Measurements from ENCODE around the gene KCNJ16.

The KCNJ16 gene

DNA sequence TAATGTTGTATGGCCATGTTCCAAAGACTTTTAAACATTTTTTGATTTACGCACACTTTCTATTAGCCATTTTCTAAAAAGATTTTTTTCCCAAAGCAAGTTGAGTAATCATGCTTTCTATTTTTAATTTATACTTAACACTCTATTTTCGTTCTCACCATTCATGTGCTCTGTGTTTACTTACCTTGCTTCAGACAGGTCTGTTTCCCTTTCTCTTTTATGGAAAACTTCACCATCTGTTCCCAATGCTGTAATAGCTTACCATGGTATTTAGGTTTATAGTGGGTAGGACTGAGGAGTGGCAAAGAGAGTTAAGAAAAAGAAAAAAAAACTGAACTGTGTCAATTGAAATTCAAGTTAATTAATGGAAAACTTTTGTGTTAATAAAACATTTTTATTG, 37.5 kb upstream of the KCNJ16 start:
- TF ChIP-seq, protein P1, sequence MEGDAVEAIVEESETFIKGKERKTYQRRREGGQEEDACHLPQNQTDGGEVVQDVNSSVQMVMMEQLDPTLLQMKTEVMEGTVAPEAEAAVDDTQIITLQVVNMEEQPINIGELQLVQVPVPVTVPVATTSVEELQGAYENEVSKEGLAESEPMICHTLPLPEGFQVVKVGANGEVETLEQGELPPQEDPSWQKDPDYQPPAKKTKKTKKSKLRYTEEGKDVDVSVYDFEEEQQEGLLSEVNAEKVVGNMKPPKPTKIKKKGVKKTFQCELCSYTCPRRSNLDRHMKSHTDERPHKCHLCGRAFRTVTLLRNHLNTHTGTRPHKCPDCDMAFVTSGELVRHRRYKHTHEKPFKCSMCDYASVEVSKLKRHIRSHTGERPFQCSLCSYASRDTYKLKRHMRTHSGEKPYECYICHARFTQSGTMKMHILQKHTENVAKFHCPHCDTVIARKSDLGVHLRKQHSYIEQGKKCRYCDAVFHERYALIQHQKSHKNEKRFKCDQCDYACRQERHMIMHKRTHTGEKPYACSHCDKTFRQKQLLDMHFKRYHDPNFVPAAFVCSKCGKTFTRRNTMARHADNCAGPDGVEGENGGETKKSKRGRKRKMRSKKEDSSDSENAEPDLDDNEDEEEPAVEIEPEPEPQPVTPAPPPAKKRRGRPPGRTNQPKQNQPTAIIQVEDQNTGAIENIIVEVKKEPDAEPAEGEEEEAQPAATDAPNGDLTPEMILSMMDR (IDR thresholded peaks at IDR 0.05): no peak

DNA sequence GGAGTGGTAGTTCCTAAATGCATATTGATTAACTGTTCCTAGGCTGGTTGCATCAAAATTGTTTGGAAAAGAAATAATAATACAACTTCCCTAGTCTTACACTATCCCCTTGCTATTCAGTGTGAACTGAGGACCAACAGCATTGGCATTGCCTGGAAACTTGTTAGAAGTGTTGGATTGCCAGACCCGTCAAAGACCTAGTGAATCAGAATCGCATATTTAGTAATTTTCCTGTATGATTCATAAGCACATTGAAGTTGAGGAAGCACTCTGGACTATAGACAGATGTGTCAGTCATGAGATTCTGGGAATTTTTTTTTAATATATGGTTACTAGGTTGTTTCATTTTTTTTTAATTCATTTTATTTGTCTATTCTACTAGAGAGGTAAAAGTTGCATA, 34.7 kb upstream of the KCNJ16 start:
- TF ChIP-seq, protein P1 (IDR thresholded peaks at IDR 0.05): no peak

DNA sequence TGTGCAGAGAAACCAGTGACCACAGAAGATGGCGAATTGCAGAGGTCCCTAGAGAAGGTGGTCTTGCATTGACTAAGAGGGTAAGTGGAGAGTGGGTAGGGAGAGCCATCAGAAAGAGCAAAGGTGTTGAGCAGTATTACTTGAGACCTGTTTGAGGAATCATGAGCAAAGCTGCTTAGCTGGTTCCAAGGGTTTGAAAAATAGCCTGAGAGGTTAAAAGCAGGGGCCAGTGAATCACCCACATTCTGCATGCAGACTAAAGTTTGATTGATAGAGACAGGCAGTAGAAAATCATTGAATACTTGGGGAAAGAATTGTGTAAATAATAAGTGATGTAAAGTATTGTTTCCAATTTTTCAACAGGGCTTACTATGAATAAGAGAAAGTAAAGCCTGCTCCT, 34.0 kb upstream of the KCNJ16 start:
- TF ChIP-seq, protein P1 (IDR thresholded peaks at IDR 0.05): no peak

DNA sequence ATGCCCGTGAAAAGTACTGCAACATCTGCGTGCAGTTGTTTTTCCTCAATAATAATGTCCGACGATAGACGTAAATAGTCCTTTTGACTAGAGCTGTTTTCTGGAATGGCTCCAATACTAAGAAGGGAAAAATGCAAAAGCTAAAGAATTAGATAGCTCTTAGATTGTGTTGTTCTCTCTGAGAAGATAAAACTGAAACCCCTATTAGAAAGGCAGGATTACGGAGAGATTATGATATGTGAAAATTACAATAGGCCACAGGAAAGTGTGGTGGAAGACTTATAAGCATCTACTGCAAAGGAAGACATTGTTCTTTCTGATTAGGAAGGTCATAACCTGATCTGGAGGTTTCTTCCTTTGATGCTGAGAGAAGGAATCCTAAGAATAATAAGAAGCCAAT, 33.5 kb upstream of the KCNJ16 start:
- TF ChIP-seq, protein P1 (IDR thresholded peaks at IDR 0.05): no peak

DNA sequence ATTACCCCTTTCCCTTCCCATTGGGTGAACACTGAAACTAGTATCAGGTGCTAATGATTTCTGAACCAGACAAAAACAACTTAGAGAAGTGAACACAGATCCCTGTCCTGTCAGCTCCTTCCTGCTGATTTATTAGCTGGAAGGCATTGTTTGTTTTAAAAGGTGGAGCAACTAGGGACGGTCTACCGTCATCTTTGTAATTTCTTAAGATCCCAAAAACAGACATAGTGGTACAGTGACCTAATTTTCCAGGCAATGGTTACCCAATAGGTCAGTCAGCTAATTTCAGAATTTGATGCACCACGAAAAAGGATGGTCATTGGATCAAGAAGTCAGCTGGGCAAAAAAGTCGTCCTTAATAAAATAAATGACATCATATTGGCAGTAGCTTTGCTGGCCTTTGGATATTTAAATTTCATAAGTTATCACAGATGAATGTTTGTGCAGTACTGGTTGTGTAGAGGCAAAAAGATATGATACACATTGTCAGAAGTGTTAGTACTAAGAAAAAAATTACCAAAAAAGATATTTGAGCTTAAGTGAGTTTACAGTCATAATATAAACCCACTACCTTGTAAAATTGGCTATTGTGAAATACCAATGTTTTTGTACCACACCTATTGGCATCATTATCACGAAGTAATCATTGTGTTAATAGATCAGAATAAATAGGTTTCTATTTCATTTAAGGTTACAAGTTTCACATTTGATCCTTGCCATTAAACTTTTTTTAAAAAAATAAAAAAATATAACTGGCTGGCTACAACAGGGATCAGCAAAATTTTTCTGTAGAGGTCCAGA, 27.2 kb upstream of the KCNJ16 start:
- TF ChIP-seq, protein P1 (IDR thresholded peaks at IDR 0.05): no peak

DNA sequence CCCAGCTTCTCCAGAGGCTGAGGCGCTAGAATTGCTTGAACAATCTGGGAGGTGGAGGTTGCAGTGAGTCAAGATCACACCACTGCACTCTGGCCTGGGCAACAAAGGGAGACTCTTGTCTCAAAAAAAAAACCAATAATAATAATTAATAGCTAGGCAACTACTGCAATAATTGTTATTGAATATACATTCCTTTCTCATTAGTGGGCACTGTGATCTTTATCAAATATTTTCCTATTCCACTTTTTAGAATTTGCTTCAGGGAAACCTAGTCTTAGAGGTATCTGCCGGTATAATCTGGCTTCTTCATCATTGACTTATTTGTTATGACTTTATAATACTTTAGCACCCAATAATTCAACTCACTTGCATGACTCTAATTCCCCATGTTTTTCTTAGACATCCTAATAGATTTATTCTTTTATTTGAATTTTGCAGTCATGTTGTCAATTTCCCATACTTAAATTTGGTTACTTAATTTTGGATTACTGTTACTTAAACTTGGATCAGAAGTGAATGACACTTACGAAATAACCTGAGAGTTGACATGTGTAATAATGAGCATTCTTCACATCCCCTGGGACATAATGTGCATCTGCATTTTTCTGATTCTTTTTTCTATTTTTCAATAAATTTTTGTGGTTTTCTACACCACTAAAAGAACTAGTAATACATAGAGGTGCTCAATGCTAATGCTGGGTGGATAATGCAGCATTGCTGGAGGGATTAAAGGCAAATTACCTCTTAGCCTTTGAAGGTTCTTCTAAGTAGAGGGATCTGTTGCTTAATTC, 25.0 kb upstream of the KCNJ16 start:
- TF ChIP-seq, protein P1 (IDR thresholded peaks at IDR 0.05): no peak

DNA sequence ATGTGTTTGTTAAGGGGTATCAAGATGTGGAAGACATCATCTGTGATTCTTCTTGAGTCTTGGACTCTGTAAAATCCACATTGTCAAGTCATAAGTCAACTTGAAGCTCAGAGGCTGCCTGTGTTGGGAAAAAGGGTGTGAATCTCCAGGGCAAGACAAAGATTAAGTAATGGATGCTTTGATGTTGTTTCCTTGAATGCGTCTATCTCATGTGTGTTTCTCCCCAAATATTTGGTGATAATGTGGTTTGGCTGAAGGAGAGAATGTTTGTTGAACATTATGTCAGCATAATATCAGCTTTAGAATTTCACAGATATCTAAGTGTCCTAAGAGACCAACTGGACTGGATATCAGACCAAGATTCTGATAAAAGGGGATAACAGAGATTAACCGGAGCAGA, 24.1 kb upstream of the KCNJ16 start:
- TF ChIP-seq, protein P1 (IDR thresholded peaks at IDR 0.05): no peak

Data from LNCAP (cell line).